Activated CD4-positive, alpha-beta T cell treated with anti-CD3 and anti-CD28 coated beads, Interleukin-2, amount 10 ng/mL, durations not matched to agents 7 days and 5 days (primary cell): Measurements from ENCODE around the gene NAA60. TPM values are rescaled to one million over a fixed set of nuclear protein-coding genes. Genes with fewer than 3 reads are reported as not detected.

Experiments used
- CTCF ChIA-PET: fragments of 350-600 bp; sonication (Branson Sonifier 250); formaldehyde crosslinking; loops from one replicate; lab custom pipeline; 2021; ENCODE audit warnings: antibody characterized with exemption; lab: Charles Lee
- POLR2A ChIA-PET: fragments of 350-600 bp; sonication (Branson Sonifier 250); formaldehyde crosslinking; loops from one replicate; lab custom pipeline; 2021; ENCODE audit warnings: antibody characterized with exemption; lab: Charles Lee
- DNase-seq: peaks from one replicate; pipeline ENCODE4 v3.0.0-alpha.2; 2020
- H3K27ac Mint-ChIP-seq: one replicate; pipeline ENCODE4 v1.8.0; 2021; ENCODE audit warnings: mild to moderate bottlenecking, moderate library complexity, mixed read lengths
- H3K27me3 Mint-ChIP-seq: one replicate; pipeline ENCODE4 v1.8.0; 2021; ENCODE audit warnings: mixed read lengths
- H3K36me3 Mint-ChIP-seq: one replicate; pipeline ENCODE4 v1.8.0; 2021; ENCODE audit warnings: low read depth, mixed read lengths
- H3K4me1 Mint-ChIP-seq: one replicate; pipeline ENCODE4 v1.8.0; 2021; ENCODE audit warnings: mixed read lengths
- H3K4me3 Mint-ChIP-seq: one replicate; pipeline ENCODE4 v1.8.0; 2021; ENCODE audit warnings: mild to moderate bottlenecking, moderate library complexity, mixed read lengths
- H3K9me3 Mint-ChIP-seq: one replicate; pipeline ENCODE4 v1.8.0; 2021; ENCODE audit warnings: mixed read lengths
- total RNA-seq, 2 experiments: library from RNA; stranded (reverse); gene quantifications; one replicate each; pipeline ENCODE4 v1.2.3, GENCODE V29; 2021

Gene NAA60
- total RNA-seq, 2 experiments from 2014 or later, result 42.6 to 59.1 TPM

GRCh38 chr16:3508736-3509135, 65.3 kb downstream of the NAA60 start:
- peak overlapping the region; percentile 51 for H3K4me3 Mint-ChIP-seq
- POLR2A ChIA-PET, result no interaction called here
- H3K27ac Mint-ChIP-seq, result peak overlapping the region; percentile 96
- no peak for DNase-seq
- H3K4me1 Mint-ChIP-seq, result peaks cover 76% of the 10 kb centered on the region
- peaks cover 77% of the 10 kb centered on the region for H3K36me3 Mint-ChIP-seq
- no peaks in the 10 kb centered on the region for H3K27me3 Mint-ChIP-seq
- CTCF ChIA-PET, result interaction anchor here (1.1 to 2.5 kb wide), 3 partner anchors 12 to 18 kb away, joined by 3 to 14 read pairs (median 3); no protein-coding TSS in a partner anchor
- peaks cover 4% of the 10 kb centered on the region for H3K9me3 Mint-ChIP-seq

DNA sequence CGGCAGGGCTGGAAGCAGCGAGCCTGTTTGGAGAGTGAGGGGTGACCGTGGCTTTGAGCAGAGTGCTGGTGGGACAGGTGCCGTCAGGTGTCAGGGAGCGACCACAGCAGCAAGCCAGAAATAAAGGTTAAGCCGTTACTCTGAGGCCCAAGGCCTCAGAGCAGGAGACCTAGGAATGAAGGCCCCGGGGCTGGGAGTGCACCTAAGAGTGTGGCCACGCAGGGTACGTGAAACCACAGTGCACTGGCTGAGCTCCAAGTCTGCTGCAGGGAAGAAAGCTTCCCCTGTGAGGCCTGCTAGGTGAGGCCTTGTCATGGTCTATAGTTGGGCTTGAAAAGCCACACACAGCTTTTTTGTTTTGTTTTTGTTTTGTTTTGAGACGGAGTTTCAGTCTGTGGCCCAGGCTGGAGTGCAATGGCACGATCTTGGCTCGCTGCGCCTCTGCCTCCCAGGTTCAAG, 66.0 kb downstream of the NAA60 start:
- ChIA-PET POLR2A (interaction anchor here (0.6 kb wide), 1 partner anchor 667 kb away, joined by 6 read pairs; no protein-coding TSS in a partner anchor), CTCF (interaction anchor here (0.6 to 2.5 kb wide), 7 partner anchors 8 to 481 kb away, joined by 3 to 14 read pairs (median 3); no protein-coding TSS in a partner anchor)
- peaks cover 80% of the 10 kb centered on the region for H3K36me3 Mint-ChIP-seq
- DNase-seq, result peak; percentile 90
- peak overlapping the region; percentile 96 for H3K27ac Mint-ChIP-seq
- H3K4me3 Mint-ChIP-seq, result peak overlapping the region; percentile 51
- H3K4me1 Mint-ChIP-seq, result peaks cover 75% of the 10 kb centered on the region
- peaks cover 4% of the 10 kb centered on the region for H3K9me3 Mint-ChIP-seq
- H3K27me3 Mint-ChIP-seq, result no peaks in the 10 kb centered on the region

GRCh38 chr16:3510416-3510815, 66.9 kb downstream of the NAA60 start:
- CTCF ChIA-PET, result interaction anchor here (0.8 to 2.5 kb wide), 6 partner anchors 9 to 482 kb away, joined by 3 to 14 read pairs (median 4); partner anchors contain the start of gene CLUAP1
- peaks cover 4% of the 10 kb centered on the region for H3K9me3 Mint-ChIP-seq
- H3K27me3 Mint-ChIP-seq, result no peaks in the 10 kb centered on the region
- peaks cover 70% of the 10 kb centered on the region for H3K4me1 Mint-ChIP-seq
- H3K4me3 Mint-ChIP-seq, result peak overlapping the region; percentile 37
- DNase-seq, result no peak
- POLR2A ChIA-PET, result no interaction called here
- H3K36me3 Mint-ChIP-seq, result peaks cover 77% of the 10 kb centered on the region
- H3K27ac Mint-ChIP-seq, result peak overlapping the region; percentile 96

- peaks cover 61% of the 10 kb centered on the region for H3K4me1 Mint-ChIP-seq
- ChIA-PET POLR2A (no interaction called here), CTCF (interaction anchor here (0.5 to 1.6 kb wide), 4 partner anchors 11 to 926 kb away, joined by 3 to 5 read pairs (median 4); partner anchors contain the start of gene CLUAP1)
- H3K4me3 Mint-ChIP-seq, result no peak overlapping the region
- peak overlapping the region; percentile 96 for H3K27ac Mint-ChIP-seq
- no peak for DNase-seq
- H3K27me3 Mint-ChIP-seq, result no peaks in the 10 kb centered on the region
- peaks cover 4% of the 10 kb centered on the region for H3K9me3 Mint-ChIP-seq
- peaks cover 73% of the 10 kb centered on the region for H3K36me3 Mint-ChIP-seq
These were observed 68.1 kb downstream of the NAA60 start for GRCh38 chr16:3511286-3512180.

- ChIA-PET POLR2A (no interaction called here), CTCF (interaction anchor here (0.8 to 1.5 kb wide), 4 partner anchors 8 to 23 kb away, joined by 3 to 7 read pairs (median 3); no protein-coding TSS in a partner anchor)
- no peaks in the 10 kb centered on the region for H3K27me3 Mint-ChIP-seq
- H3K4me1 Mint-ChIP-seq, result peaks cover 53% of the 10 kb centered on the region
- peaks cover 68% of the 10 kb centered on the region for H3K36me3 Mint-ChIP-seq
- no peaks in the 10 kb centered on the region for H3K9me3 Mint-ChIP-seq
- no peak overlapping the region for H3K4me3 Mint-ChIP-seq
- H3K27ac Mint-ChIP-seq, result peak overlapping the region; percentile 27
- DNase-seq, result no peak
These were observed 70.6 kb downstream of the NAA60 start for GRCh38 chr16:3513892-3514583.

- Mint-ChIP-seq H3K9me3 (no peaks in the 10 kb centered on the region), H3K27me3 (no peaks in the 10 kb centered on the region), H3K4me1 (peaks cover 52% of the 10 kb centered on the region), H3K36me3 (peaks cover 68% of the 10 kb centered on the region), H3K27ac (no peak overlapping the region), H3K4me3 (no peak overlapping the region)
- CTCF ChIA-PET, result interaction anchor here (0.8 to 1.5 kb wide), 4 partner anchors 9 to 23 kb away, joined by 3 to 7 read pairs (median 3); no protein-coding TSS in a partner anchor
- no peak for DNase-seq
- POLR2A ChIA-PET, result no interaction called here
These were observed 71.1 kb downstream of the NAA60 start for GRCh38 chr16:3514621-3515020.

GRCh38 chr16:3515897-3516296, 72.4 kb downstream of the NAA60 start:
- DNase-seq, result no peak
- no peak overlapping the region for H3K27ac Mint-ChIP-seq
- CTCF ChIA-PET, result interaction anchor here (0.9 kb wide), 1 partner anchor 11 kb away, joined by 3 read pairs; no protein-coding TSS in a partner anchor
- no peak overlapping the region for H3K4me3 Mint-ChIP-seq
- no peaks in the 10 kb centered on the region for H3K9me3 Mint-ChIP-seq
- H3K36me3 Mint-ChIP-seq, result peaks cover 72% of the 10 kb centered on the region
- H3K27me3 Mint-ChIP-seq, result no peaks in the 10 kb centered on the region
- POLR2A ChIA-PET, result no interaction called here
- peaks cover 44% of the 10 kb centered on the region for H3K4me1 Mint-ChIP-seq

DNA sequence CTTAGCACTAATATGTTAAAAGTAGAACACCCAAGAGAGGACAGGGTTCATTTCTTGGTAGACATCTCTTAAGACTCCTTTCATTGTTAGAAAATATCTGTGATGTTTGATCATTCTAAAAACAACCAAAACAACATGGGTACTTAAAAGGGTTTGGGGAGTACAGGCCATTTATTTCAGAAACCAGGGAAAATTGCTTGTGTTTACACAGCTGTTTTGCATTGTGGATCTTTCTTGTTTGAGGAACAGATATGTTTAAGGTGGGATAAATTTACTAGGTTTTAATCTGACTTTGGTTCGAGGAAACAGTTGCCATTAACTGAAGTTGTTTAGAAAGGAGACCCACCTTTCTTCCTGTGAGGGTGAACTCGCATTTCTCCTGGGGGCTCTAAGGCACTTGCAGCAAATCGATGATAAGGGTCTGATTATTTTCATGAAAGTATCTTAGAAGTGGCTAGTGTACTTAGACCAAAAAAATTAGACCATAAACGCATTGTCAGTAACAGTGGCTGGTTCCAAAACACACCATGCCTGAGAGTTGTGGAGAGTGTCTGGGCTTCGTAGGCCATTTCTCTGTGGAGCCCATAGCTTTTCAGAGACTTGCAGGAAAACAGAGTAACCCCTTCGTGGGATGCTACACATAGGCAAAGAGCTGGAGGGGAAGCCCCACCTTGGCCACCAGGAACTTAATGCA, 75.0 kb downstream of the NAA60 start:
- CTCF ChIA-PET, result interaction anchor here (1.3 kb wide), 1 partner anchor 9 kb away, joined by 4 read pairs; no protein-coding TSS in a partner anchor
- no peak for DNase-seq
- Mint-ChIP-seq H3K4me3 (no peak overlapping the region), H3K27me3 (no peaks in the 10 kb centered on the region), H3K4me1 (peaks cover 31% of the 10 kb centered on the region), H3K36me3 (peaks cover 63% of the 10 kb centered on the region), H3K27ac (no peak overlapping the region), H3K9me3 (no peaks in the 10 kb centered on the region)
- POLR2A ChIA-PET, result no interaction called here

DNA sequence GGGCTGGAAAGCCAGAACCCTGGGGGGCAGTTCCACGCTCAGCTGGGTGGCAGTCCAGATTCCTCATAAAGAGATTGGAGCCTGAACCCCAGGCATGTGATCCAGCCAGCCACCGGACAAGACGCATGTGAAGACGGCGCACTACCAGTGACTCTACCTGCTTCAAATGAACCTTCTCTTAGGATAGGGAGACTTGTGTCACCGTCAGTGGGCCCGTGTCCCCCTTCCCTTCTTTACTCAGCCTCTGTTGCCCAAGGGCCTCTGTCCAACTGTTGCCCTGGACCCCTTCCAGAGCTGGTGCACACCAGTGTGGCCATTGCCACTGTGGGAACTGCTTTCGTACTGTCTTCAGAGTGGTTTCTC, 75.5 kb downstream of the NAA60 start:
- H3K27ac Mint-ChIP-seq, result no peak overlapping the region
- POLR2A ChIA-PET, result no interaction called here

DNA sequence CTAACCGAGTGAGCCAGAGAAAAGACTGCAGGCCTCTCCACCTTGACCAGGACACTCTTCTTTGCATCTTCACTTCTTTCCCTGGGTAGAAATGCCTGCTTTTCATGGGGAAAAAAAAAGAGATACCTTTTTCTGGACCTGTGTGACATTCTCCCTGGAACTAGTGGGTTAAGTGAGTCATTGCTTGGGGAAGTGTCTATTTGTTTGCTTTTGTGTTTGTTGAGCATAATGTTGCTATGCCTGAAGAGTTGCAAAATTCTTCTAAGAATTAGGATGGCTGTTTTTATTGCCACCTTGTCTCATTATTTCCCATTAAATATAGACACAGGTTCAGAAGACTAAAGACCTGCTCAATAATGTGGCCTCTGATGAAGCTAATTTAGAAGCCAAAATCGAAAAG, 76.1 kb downstream of the NAA60 start:
- Mint-ChIP-seq H3K27ac (no peak overlapping the region), H3K4me3 (no peak overlapping the region), H3K27me3 (no peaks in the 10 kb centered on the region), H3K4me1 (peaks cover 21% of the 10 kb centered on the region), H3K9me3 (no peaks in the 10 kb centered on the region), H3K36me3 (peaks cover 60% of the 10 kb centered on the region)
- POLR2A ChIA-PET, result no interaction called here
- no peak for DNase-seq
- CTCF ChIA-PET, result interaction anchor here (1.3 to 2.9 kb wide), 2 partner anchors 7 to 10 kb away, joined by 4 to 14 read pairs; no protein-coding TSS in a partner anchor

More for the DNA sequence above, 75.5 kb downstream of the NAA60 start:
- Mint-ChIP-seq H3K36me3 (peaks cover 63% of the 10 kb centered on the region), H3K4me3 (no peak overlapping the region), H3K9me3 (no peaks in the 10 kb centered on the region), H3K4me1 (peaks cover 25% of the 10 kb centered on the region), H3K27me3 (no peaks in the 10 kb centered on the region)
- DNase-seq, result no peak
- CTCF ChIA-PET, result interaction anchor here (1.3 kb wide), 1 partner anchor 8 kb away, joined by 4 read pairs; no protein-coding TSS in a partner anchor

DNA sequence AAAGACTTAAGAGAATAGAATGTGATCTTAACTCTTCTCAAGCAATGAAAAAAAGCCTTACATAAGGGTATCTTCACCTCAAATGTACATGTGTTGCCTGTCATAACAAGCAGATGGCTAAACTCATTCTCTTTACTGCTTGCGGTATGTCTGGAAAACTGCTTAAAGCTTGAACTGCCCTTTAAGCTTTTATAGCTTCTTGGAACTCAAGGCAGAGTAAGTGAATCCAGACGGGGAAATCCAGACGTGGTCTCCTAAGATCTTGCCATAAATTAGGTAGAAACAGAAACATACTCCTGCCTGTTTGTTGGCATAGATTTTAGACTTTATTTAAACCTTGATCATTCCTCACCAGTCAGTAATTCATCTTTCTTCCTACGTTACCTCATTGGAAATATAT, 76.9 kb downstream of the NAA60 start:
- no peak for DNase-seq
- Mint-ChIP-seq H3K27ac (peak overlapping the region; percentile 17), H3K36me3 (peaks cover 63% of the 10 kb centered on the region), H3K4me3 (no peak overlapping the region), H3K4me1 (peaks cover 20% of the 10 kb centered on the region), H3K9me3 (no peaks in the 10 kb centered on the region), H3K27me3 (no peaks in the 10 kb centered on the region)
- CTCF ChIA-PET, result interaction anchor here (2.9 kb wide), 1 partner anchor 11 kb away, joined by 14 read pairs; no protein-coding TSS in a partner anchor
- POLR2A ChIA-PET, result no interaction called here

GRCh38 chr16:3520841-3521240, 77.4 kb downstream of the NAA60 start:
- Mint-ChIP-seq H3K36me3 (peaks cover 63% of the 10 kb centered on the region), H3K27me3 (no peaks in the 10 kb centered on the region), H3K9me3 (no peaks in the 10 kb centered on the region), H3K27ac (peak overlapping the region; percentile 17), H3K4me3 (no peak overlapping the region), H3K4me1 (peaks cover 22% of the 10 kb centered on the region)
- ChIA-PET CTCF (interaction anchor here (0.6 to 2.9 kb wide), 4 partner anchors 8 to 83 kb away, joined by 3 to 14 read pairs (median 3); no protein-coding TSS in a partner anchor), POLR2A (no interaction called here)
- no peak for DNase-seq
